Sigmoid colon (tissue), 4 donors: ENCODE data around the gene ZNF79.

Experiments used
- POLR2A ChIP-seq, 2 donors: fragments of 450-650 bp; IDR thresholded peaks; one replicate each; pipeline ENCODE4 v1.6.1; 2016; ENCODE audit warnings: antibody characterized with exemption in 2 of 2, mild to moderate bottlenecking in 2 of 2, moderate library complexity in 2 of 2
- POLR2AphosphoS5 ChIP-seq, 4 donors: sonication (generic); formaldehyde crosslinking; IDR thresholded peaks; one replicate each; pipeline ENCODE4 v1.6.1; 2017; ENCODE audit warnings: antibody characterized with exemption in 4 of 4
- TF ChIP-seq, protein P1 (sequence below), 4 experiments: fragments of 450-650 bp in 3 of 4; fragments of 200-600 bp in 1 of 4; IDR thresholded peaks; one replicate each; pipeline ENCODE4 v1.5.1; 2016 to 2019; ENCODE audit warnings: antibody characterized with exemption in 4 of 4, mild to moderate bottlenecking in 3 of 4, moderate library complexity in 2 of 4

DNA sequence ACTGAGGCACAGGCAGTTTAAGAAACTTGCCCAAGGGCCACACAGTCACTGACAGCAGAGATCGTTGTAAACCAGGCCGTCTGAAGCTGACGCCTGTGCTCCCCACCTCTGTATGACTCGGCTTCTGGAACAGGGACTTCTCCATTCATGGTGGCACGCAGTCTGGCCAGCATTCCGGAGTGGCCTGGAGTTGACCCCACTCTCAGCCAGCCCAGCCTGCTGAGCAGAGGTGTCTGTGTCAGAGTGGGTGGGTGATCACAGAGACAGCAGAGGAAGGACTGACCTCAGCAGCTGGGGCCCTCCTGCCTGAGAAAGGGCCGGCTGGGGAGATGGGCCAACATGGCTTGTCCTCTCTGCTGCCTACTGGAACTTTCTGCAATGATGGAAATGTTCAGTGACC, 39.7 kb downstream of the ZNF79 start:
- TF ChIP-seq POLR2AphosphoS5 (IDR thresholded peaks at IDR 0.05) = no peak
- TF ChIP-seq, protein P1, sequence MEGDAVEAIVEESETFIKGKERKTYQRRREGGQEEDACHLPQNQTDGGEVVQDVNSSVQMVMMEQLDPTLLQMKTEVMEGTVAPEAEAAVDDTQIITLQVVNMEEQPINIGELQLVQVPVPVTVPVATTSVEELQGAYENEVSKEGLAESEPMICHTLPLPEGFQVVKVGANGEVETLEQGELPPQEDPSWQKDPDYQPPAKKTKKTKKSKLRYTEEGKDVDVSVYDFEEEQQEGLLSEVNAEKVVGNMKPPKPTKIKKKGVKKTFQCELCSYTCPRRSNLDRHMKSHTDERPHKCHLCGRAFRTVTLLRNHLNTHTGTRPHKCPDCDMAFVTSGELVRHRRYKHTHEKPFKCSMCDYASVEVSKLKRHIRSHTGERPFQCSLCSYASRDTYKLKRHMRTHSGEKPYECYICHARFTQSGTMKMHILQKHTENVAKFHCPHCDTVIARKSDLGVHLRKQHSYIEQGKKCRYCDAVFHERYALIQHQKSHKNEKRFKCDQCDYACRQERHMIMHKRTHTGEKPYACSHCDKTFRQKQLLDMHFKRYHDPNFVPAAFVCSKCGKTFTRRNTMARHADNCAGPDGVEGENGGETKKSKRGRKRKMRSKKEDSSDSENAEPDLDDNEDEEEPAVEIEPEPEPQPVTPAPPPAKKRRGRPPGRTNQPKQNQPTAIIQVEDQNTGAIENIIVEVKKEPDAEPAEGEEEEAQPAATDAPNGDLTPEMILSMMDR (IDR thresholded peaks at IDR 0.05) = no peak
- TF ChIP-seq POLR2A (IDR thresholded peaks at IDR 0.05) = no peak
